DMS114 treated with DMSO at 0.1 percent for 48 hours (cell line): ENCODE results near the gene KCTD1.

ENCODE experiments used
- DNase-seq: peaks from one replicate; lab custom pipeline; 2025; ENCODE audit not compliant: unreplicated experiment; lab: John Stamatoyannopoulos, UW

The KCTD1 gene

GRCh38 chr18:26524504-26525351 is 23.6 kb downstream of the KCTD1 start:
- DNase-seq, result no peak

- no peak for DNase-seq
Observed at GRCh38 chr18:26524002-26524401, 24.4 kb downstream of the KCTD1 start.

- DNase-seq, result no peak
Observed at GRCh38 chr18:26521617-26522016, 26.7 kb downstream of the KCTD1 start.

- no peak for DNase-seq
Observed at GRCh38 chr18:26520974-26521373, 27.4 kb downstream of the KCTD1 start.

- no peak for DNase-seq
Observed at GRCh38 chr18:26519114-26519513, 29.2 kb downstream of the KCTD1 start.

GRCh38 chr18:26516964-26517363 is 31.4 kb downstream of the KCTD1 start:
- no peak for DNase-seq

- DNase-seq, result no peak
Observed at GRCh38 chr18:26515643-26516487, 32.5 kb downstream of the KCTD1 start.

GRCh38 chr18:26511339-26512071 is 36.8 kb downstream of the KCTD1 start:
- DNase-seq, result no peak

GRCh38 chr18:26510337-26510736 is 38.0 kb downstream of the KCTD1 start:
- DNase-seq, result no peak

- DNase-seq, result no peak
Observed at GRCh38 chr18:26506012-26506411, 42.3 kb downstream of the KCTD1 start.

GRCh38 chr18:26504831-26505230 is 43.5 kb downstream of the KCTD1 start:
- no peak for DNase-seq

GRCh38 chr18:26503382-26503781 is 45.0 kb downstream of the KCTD1 start:
- DNase-seq, result no peak

- no peak for DNase-seq
Observed at GRCh38 chr18:26502823-26503222, 45.5 kb downstream of the KCTD1 start.

- no peak for DNase-seq
Observed at GRCh38 chr18:26497866-26498265, 50.5 kb downstream of the KCTD1 start.

- DNase-seq, result no peak
Observed at GRCh38 chr18:26496528-26496927, 51.8 kb downstream of the KCTD1 start.

- no peak for DNase-seq
Observed at GRCh38 chr18:26495287-26495686, 53.1 kb downstream of the KCTD1 start.

GRCh38 chr18:26493021-26493420 is 55.3 kb downstream of the KCTD1 start:
- no peak for DNase-seq

- DNase-seq, result no peak
Observed at GRCh38 chr18:26491194-26491816, 57.0 kb downstream of the KCTD1 start.

GRCh38 chr18:26489881-26490280 is 58.5 kb downstream of the KCTD1 start:
- DNase-seq, result no peak

- DNase-seq, result no peak
Observed at GRCh38 chr18:26489191-26489590, 59.2 kb downstream of the KCTD1 start.

- DNase-seq, result no peak
Observed at GRCh38 chr18:26488417-26489009, 59.8 kb downstream of the KCTD1 start.
